ENCODE measurements around the gene CMTM7.

GRCh38 chr3:32495085-32495484, 103.4 kb downstream of the CMTM7 start:
- TF ChIP-seq ZKSCAN8 (CRISPR knock-in tag; IDR thresholded peaks at IDR 0.05; ENCODE audit: borderline replicate concordance), result no peak
- TF ChIP-seq TP53 (CRISPR knock-in tag; conservative IDR thresholded peaks at IDR 0.05), result no peak
- TF ChIP-seq PHF20 (CRISPR knock-in tag; IDR thresholded peaks at IDR 0.05), result no peak
- TF ChIP-seq ZNF589 (CRISPR knock-in tag; conservative IDR thresholded peaks at IDR 0.05), result no peak
- no peak for TF ChIP-seq POLR2AphosphoS5 (IDR thresholded peaks at IDR 0.05; ENCODE audit: low read depth, low read length)
- TF ChIP-seq RFX5 (IDR thresholded peaks at IDR 0.05; ENCODE audit: low read depth, low read length), result no peak
- no peak for TF ChIP-seq BRD4 (CRISPR knock-in tag; IDR thresholded peaks at IDR 0.05)
- TF ChIP-seq STAT6 (CRISPR knock-in tag; IDR thresholded peaks at IDR 0.05; ENCODE audit: borderline replicate concordance), result no peak
